GM23338 (cell line): ENCODE results near the gene LRP1B. TPM values are rescaled to one million over a fixed set of nuclear protein-coding genes. Genes with fewer than 3 reads are reported as not detected.

Experiments
- ATAC-seq: fragments of 200-7000 bp; cut with Tn5 transposase; 3 replicates; pipeline ENCODE4 v1.9.1; 2020
- DNase-seq: peaks from one replicate; pipeline ENCODE4 v3.0.0-alpha.2; 2015; ENCODE audit warnings: low spot score
- H2AFZ ChIP-seq: fragments of 200-600 bp; sonication (generic); 2 replicates; pipeline ENCODE4 v1.8.0; 2016; ENCODE audit warnings: antibody characterized with exemption, mild to moderate bottlenecking, moderate library complexity
- H3F3A ChIP-seq: fragments of 200-600 bp; sonication (generic); replicated peaks from 2 replicates; pipeline ENCODE4 v1.8.0; 2017; ENCODE audit warnings: antibody characterized with exemption, mixed run types, low read depth
- H3K27ac ChIP-seq: fragments of 200-600 bp; sonication (generic); 2 replicates; pipeline ENCODE4 v1.6.1; 2016; ENCODE audit warnings: low read depth
- H3K27me3 ChIP-seq: fragments of 200-600 bp; sonication (generic); 2 replicates; pipeline ENCODE4 v1.8.0; 2016; ENCODE audit warnings: mild to moderate bottlenecking, mixed run types, moderate library complexity; ENCODE audit not compliant: insufficient read depth
- H3K36me3 ChIP-seq: fragments of 200-600 bp; sonication (generic); 2 replicates; pipeline ENCODE4 v1.8.0; 2016; ENCODE audit warnings: mild to moderate bottlenecking; ENCODE audit not compliant: insufficient read depth
- H3K4me1 ChIP-seq: fragments of 200-600 bp; sonication (generic); 2 replicates; pipeline ENCODE4 v1.8.0; 2016; ENCODE audit warnings: mild to moderate bottlenecking, moderate library complexity; ENCODE audit not compliant: insufficient read depth
- H3K4me2 ChIP-seq: fragments of 200-600 bp; sonication (generic); 2 replicates; pipeline ENCODE4 v1.7.1; 2017; ENCODE audit warnings: mixed run types
- H3K4me3 ChIP-seq: fragments of 200-600 bp; sonication (generic); 2 replicates; pipeline ENCODE4 v1.6.1; 2016; ENCODE audit warnings: mixed run types
- H3K79me2 ChIP-seq: fragments of 200-600 bp; sonication (generic); replicated peaks from 2 replicates; pipeline ENCODE4 v1.8.0; 2017; ENCODE audit warnings: mild to moderate bottlenecking; ENCODE audit not compliant: insufficient read depth
- H3K9me2 ChIP-seq: fragments of 200-600 bp; sonication (generic); 2 replicates; pipeline ENCODE4 v1.8.0; 2017; ENCODE audit not compliant: insufficient read depth
- H4K20me1 ChIP-seq: fragments of 200-600 bp; sonication (generic); replicated peaks from 2 replicates; pipeline ENCODE4 v1.8.0; 2017; ENCODE audit warnings: mild to moderate bottlenecking; ENCODE audit not compliant: insufficient read depth
- H3K27ac Mint-ChIP-seq: 2 replicates; pipeline ENCODE4 v1.8.0; 2020; ENCODE audit warnings: inconsistent platforms, mild to moderate bottlenecking, moderate library complexity, mixed read lengths
- H3K27me3 Mint-ChIP-seq: 3 replicates; pipeline ENCODE4 v1.8.0; 2022; ENCODE audit warnings: low read depth, mild to moderate bottlenecking, moderate library complexity, mixed read lengths, inconsistent platforms; ENCODE audit not compliant: insufficient read depth, poor library complexity
- H3K36me3 Mint-ChIP-seq: 3 replicates; pipeline ENCODE4 v1.8.0; 2021; ENCODE audit warnings: low read depth, mild to moderate bottlenecking, inconsistent platforms, moderate library complexity, mixed read lengths
- H3K4me1 Mint-ChIP-seq: 3 replicates; pipeline ENCODE4 v1.8.0; 2020; ENCODE audit warnings: mild to moderate bottlenecking, inconsistent platforms, mixed read lengths
- H3K4me3 Mint-ChIP-seq: 3 replicates; pipeline ENCODE4 v1.8.0; 2021; ENCODE audit warnings: moderate library complexity, mild to moderate bottlenecking, inconsistent platforms, mixed read lengths
- H3K9me3 Mint-ChIP-seq: 3 replicates; pipeline ENCODE4 v1.8.0; 2020; ENCODE audit warnings: moderate library complexity, mild to moderate bottlenecking, inconsistent platforms, mixed read lengths
- CREB1 ChIP-seq: fragments of 250-450 bp; sonication (Bioruptor Pico); IDR thresholded peaks from 2 replicates; pipeline ENCODE4 v1.5.0; 2020; ENCODE audit warnings: low read depth, mild to moderate bottlenecking, moderate library complexity
- EZH2 ChIP-seq: fragments of 200-600 bp; sonication (generic); IDR thresholded peaks from one replicate; pipeline ENCODE4 v1.8.0; 2017; ENCODE audit warnings: antibody characterized with exemption, mild to moderate bottlenecking, low read depth; ENCODE audit not compliant: unreplicated experiment
- EZH2phosphoT487 ChIP-seq: fragments of 200-600 bp; sonication (generic); IDR thresholded peaks from one replicate; pipeline ENCODE4 v1.8.1; 2018; ENCODE audit warnings: antibody characterized with exemption; ENCODE audit not compliant: unreplicated experiment
- JUNB ChIP-seq: IDR thresholded peaks from one replicate; pipeline ENCODE4 v1.6.1; 2016; ENCODE audit warnings: antibody characterized with exemption; ENCODE audit not compliant: unreplicated experiment
- NANOG ChIP-seq: IDR thresholded peaks from 2 replicates; pipeline ENCODE4 v1.6.1; 2016; ENCODE audit warnings: antibody characterized with exemption, borderline replicate concordance
- POLR2AphosphoS5 ChIP-seq: IDR thresholded peaks from 2 replicates; pipeline ENCODE4 v1.6.1; 2016; ENCODE audit warnings: antibody characterized with exemption, low read depth
- STAT1 ChIP-seq: IDR thresholded peaks from one replicate; pipeline ENCODE4 v1.6.1; 2016; ENCODE audit warnings: antibody characterized with exemption; ENCODE audit not compliant: unreplicated experiment
- ZNF114 ChIP-seq: fragments of 250-450 bp; sonication (Bioruptor Pico); IDR thresholded peaks from 2 replicates; pipeline ENCODE4 v1.5.0; 2020; ENCODE audit warnings: mild to moderate bottlenecking, moderate library complexity
- ZNF331 ChIP-seq: fragments of 250-450 bp; sonication (Bioruptor Pico); IDR thresholded peaks from 2 replicates; pipeline ENCODE4 v1.5.0; 2020; ENCODE audit warnings: low read depth, mild to moderate bottlenecking, moderate library complexity
- polyA plus RNA-seq: library from polyadenylated mRNA; unstranded; fragments of >200 nt; fragmentation: Nextera tagmentation; extraction: Ambion mirVana; gene quantifications from 2 replicates; pipeline ENCODE4 v1.2.1, GENCODE V29; 2016
- total RNA-seq: library from RNA; depleted of rRNA; stranded (reverse); fragments of >200 nt; shearing (Covaris generic); gene quantifications from 2 replicates; pipeline ENCODE4 v1.2.3, GENCODE V29; 2014
- TF ChIP-seq, protein P1 (sequence below): IDR thresholded peaks from 2 replicates; pipeline ENCODE4 v1.6.1; 2016; ENCODE audit warnings: antibody characterized with exemption
- TF ChIP-seq, protein P2 (sequence below): IDR thresholded peaks from one replicate; pipeline ENCODE4 v1.6.1; 2018; ENCODE audit warnings: antibody characterized with exemption; ENCODE audit not compliant: unreplicated experiment
- TF ChIP-seq, protein P3 (sequence below): fragments of 250-450 bp; sonication (Bioruptor Pico); IDR thresholded peaks from 2 replicates; pipeline ENCODE4 v1.5.0; 2020; ENCODE audit warnings: mild to moderate bottlenecking, moderate library complexity
- TF ChIP-seq, protein P4 (sequence below), 2 experiments: fragments of 200-600 bp in 1 of 2; sonication (generic) in 1 of 2; conservative IDR thresholded peaks; 2 replicates each; pipeline versions ENCODE4 v1.5.1 to v1.6.1; 2016 to 2017; ENCODE audit warnings: antibody characterized with exemption in 2 of 2, low read depth in 2 of 2, mild to moderate bottlenecking in 2 of 2, moderate library complexity in 1 of 2

Gene LRP1B
- total and polyA plus RNA-seq, 2 experiments from 2014 or later, result 0.15 to 0.97 TPM

DNA sequence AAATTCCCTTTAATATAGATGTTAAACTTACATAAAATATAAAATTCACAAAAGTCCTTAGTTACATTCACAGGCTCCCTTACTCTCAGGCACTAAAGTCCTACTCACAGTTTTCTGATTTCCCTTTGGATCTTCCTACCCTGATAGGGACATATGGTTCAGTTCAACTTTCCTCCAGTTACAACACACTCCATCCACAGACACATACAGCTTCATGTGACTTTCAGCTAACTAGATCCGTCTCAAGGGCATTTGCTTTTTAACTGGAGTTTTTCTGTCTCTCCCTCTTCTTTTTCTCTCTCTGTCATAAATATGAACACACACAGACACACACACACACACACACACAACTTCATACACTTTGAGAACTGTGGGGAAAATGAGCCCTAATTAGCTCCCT lies 419.2 kb downstream of the LRP1B start:
- H3K4me3 ChIP-seq, result no peak overlapping the region
- no peaks in the 10 kb centered on the region for H3K9me2 ChIP-seq
- no peaks in the 10 kb centered on the region for H3F3A ChIP-seq
- no peak for DNase-seq
- no peaks in the 10 kb centered on the region for H4K20me1 ChIP-seq
- H3K9me3 Mint-ChIP-seq, result no peaks in the 10 kb centered on the region
- no peaks in the 10 kb centered on the region for H3K36me3 Mint-ChIP-seq
- no peaks in the 10 kb centered on the region for H3K36me3 ChIP-seq
- TF ChIP-seq ZNF114 (CRISPR knock-in tag), result no peak
- TF ChIP-seq, protein P1, sequence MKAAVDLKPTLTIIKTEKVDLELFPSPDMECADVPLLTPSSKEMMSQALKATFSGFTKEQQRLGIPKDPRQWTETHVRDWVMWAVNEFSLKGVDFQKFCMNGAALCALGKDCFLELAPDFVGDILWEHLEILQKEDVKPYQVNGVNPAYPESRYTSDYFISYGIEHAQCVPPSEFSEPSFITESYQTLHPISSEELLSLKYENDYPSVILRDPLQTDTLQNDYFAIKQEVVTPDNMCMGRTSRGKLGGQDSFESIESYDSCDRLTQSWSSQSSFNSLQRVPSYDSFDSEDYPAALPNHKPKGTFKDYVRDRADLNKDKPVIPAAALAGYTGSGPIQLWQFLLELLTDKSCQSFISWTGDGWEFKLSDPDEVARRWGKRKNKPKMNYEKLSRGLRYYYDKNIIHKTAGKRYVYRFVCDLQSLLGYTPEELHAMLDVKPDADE, result no peak
- no peak for TF ChIP-seq CREB1
- TF ChIP-seq, protein P2, sequence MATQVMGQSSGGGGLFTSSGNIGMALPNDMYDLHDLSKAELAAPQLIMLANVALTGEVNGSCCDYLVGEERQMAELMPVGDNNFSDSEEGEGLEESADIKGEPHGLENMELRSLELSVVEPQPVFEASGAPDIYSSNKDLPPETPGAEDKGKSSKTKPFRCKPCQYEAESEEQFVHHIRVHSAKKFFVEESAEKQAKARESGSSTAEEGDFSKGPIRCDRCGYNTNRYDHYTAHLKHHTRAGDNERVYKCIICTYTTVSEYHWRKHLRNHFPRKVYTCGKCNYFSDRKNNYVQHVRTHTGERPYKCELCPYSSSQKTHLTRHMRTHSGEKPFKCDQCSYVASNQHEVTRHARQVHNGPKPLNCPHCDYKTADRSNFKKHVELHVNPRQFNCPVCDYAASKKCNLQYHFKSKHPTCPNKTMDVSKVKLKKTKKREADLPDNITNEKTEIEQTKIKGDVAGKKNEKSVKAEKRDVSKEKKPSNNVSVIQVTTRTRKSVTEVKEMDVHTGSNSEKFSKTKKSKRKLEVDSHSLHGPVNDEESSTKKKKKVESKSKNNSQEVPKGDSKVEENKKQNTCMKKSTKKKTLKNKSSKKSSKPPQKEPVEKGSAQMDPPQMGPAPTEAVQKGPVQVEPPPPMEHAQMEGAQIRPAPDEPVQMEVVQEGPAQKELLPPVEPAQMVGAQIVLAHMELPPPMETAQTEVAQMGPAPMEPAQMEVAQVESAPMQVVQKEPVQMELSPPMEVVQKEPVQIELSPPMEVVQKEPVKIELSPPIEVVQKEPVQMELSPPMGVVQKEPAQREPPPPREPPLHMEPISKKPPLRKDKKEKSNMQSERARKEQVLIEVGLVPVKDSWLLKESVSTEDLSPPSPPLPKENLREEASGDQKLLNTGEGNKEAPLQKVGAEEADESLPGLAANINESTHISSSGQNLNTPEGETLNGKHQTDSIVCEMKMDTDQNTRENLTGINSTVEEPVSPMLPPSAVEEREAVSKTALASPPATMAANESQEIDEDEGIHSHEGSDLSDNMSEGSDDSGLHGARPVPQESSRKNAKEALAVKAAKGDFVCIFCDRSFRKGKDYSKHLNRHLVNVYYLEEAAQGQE, result no peak
- no peak for TF ChIP-seq EZH2phosphoT487
- TF ChIP-seq, protein P3, sequence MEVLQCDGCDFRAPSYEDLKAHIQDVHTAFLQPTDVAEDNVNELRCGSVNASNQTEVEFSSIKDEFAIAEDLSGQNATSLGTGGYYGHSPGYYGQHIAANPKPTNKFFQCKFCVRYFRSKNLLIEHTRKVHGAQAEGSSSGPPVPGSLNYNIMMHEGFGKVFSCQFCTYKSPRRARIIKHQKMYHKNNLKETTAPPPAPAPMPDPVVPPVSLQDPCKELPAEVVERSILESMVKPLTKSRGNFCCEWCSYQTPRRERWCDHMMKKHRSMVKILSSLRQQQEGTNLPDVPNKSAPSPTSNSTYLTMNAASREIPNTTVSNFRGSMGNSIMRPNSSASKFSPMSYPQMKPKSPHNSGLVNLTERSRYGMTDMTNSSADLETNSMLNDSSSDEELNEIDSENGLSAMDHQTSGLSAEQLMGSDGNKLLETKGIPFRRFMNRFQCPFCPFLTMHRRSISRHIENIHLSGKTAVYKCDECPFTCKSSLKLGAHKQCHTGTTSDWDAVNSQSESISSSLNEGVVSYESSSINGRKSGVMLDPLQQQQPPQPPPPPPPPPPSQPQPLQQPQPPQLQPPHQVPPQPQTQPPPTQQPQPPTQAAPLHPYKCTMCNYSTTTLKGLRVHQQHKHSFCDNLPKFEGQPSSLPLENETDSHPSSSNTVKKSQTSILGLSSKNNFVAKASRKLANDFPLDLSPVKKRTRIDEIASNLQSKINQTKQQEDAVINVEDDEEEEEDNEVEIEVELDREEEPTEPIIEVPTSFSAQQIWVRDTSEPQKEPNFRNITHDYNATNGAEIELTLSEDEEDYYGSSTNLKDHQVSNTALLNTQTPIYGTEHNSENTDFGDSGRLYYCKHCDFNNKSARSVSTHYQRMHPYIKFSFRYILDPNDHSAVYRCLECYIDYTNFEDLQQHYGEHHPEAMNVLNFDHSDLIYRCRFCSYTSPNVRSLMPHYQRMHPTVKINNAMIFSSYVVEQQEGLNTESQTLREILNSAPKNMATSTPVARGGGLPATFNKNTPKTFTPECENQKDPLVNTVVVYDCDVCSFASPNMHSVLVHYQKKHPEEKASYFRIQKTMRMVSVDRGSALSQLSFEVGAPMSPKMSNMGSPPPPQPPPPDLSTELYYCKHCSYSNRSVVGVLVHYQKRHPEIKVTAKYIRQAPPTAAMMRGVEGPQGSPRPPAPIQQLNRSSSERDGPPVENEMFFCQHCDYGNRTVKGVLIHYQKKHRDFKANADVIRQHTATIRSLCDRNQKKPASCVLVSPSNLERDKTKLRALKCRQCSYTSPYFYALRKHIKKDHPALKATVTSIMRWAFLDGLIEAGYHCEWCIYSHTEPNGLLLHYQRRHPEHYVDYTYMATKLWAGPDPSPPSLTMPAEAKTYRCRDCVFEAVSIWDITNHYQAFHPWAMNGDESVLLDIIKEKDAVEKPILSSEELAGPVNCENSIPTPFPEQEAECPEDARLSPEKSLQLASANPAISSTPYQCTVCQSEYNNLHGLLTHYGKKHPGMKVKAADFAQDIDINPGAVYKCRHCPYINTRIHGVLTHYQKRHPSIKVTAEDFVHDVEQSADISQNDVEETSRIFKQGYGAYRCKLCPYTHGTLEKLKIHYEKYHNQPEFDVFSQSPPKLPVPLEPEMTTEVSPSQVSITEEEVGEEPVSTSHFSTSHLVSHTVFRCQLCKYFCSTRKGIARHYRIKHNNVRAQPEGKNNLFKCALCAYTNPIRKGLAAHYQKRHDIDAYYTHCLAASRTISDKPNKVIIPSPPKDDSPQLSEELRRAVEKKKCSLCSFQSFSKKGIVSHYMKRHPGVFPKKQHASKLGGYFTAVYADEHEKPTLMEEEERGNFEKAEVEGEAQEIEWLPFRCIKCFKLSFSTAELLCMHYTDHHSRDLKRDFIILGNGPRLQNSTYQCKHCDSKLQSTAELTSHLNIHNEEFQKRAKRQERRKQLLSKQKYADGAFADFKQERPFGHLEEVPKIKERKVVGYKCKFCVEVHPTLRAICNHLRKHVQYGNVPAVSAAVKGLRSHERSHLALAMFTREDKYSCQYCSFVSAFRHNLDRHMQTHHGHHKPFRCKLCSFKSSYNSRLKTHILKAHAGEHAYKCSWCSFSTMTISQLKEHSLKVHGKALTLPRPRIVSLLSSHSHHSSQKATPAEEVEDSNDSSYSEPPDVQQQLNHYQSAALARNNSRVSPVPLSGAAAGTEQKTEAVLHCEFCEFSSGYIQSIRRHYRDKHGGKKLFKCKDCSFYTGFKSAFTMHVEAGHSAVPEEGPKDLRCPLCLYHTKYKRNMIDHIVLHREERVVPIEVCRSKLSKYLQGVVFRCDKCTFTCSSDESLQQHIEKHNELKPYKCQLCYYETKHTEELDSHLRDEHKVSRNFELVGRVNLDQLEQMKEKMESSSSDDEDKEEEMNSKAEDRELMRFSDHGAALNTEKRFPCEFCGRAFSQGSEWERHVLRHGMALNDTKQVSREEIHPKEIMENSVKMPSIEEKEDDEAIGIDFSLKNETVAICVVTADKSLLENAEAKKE (CRISPR knock-in tag), result no peak
- TF ChIP-seq ZNF331 (CRISPR knock-in tag), result no peak
- no peak for TF ChIP-seq STAT1
- TF ChIP-seq, protein P4, sequence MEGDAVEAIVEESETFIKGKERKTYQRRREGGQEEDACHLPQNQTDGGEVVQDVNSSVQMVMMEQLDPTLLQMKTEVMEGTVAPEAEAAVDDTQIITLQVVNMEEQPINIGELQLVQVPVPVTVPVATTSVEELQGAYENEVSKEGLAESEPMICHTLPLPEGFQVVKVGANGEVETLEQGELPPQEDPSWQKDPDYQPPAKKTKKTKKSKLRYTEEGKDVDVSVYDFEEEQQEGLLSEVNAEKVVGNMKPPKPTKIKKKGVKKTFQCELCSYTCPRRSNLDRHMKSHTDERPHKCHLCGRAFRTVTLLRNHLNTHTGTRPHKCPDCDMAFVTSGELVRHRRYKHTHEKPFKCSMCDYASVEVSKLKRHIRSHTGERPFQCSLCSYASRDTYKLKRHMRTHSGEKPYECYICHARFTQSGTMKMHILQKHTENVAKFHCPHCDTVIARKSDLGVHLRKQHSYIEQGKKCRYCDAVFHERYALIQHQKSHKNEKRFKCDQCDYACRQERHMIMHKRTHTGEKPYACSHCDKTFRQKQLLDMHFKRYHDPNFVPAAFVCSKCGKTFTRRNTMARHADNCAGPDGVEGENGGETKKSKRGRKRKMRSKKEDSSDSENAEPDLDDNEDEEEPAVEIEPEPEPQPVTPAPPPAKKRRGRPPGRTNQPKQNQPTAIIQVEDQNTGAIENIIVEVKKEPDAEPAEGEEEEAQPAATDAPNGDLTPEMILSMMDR (conservative IDR thresholded peaks at IDR 0.05; ENCODE audit: low read depth in 2 of 2), result no peak
- no peak for TF ChIP-seq POLR2AphosphoS5
- no peak for TF ChIP-seq EZH2
- TF ChIP-seq JUNB, result no peak
- TF ChIP-seq NANOG, result no peak
- no peaks in the 10 kb centered on the region; the same call in 1 of the 3 replicates for H3K4me1 Mint-ChIP-seq
- H3K27me3 Mint-ChIP-seq, result no peaks in the 10 kb centered on the region
- no peak overlapping the region for H3K4me3 Mint-ChIP-seq
- H3K4me1 ChIP-seq, result no peaks in the 10 kb centered on the region; the same call in 1 of the 2 replicates
- H3K27ac ChIP-seq, result no peak overlapping the region
- H2AFZ ChIP-seq, result no peak overlapping the region
- no peaks in the 10 kb centered on the region for H3K79me2 ChIP-seq
- H3K4me2 ChIP-seq, result no peak overlapping the region
- no peaks in the 10 kb centered on the region for H3K27me3 ChIP-seq
- H3K27ac Mint-ChIP-seq, result no peak overlapping the region
- no peak for ATAC-seq
